GM19043 (cell line): ENCODE results near the gene GDNF.
A peak's percentile ranks its signal among the peaks of the same experiment; 100 is the strongest.
"Not testable (repeated sequence)": the region's sequence is repeated elsewhere in the genome, so short reads cannot be mapped to it uniquely, and the experiment has no call there.

ENCODE experiments used
- ATAC-seq: cut with Tn5 transposase; IDR thresholded peaks from one replicate; pipeline ENCODE4 v1.9.1; 2021; ENCODE audit warnings: low read depth; ENCODE audit not compliant: unreplicated experiment

The GDNF gene

GRCh38 chr5:37823433-37824152 is 16.2 kb downstream of the GDNF start:
- no peak for ATAC-seq

GRCh38 chr5:37816883-37817282 is 23.0 kb downstream of the GDNF start:
- no peak for ATAC-seq

- ATAC-seq, result no peak
These were observed 23.5 kb downstream of the GDNF start for GRCh38 chr5:37816331-37816730.

GRCh38 chr5:37815913-37816312 is 23.9 kb downstream of the GDNF start:
- ATAC-seq, result no peak

DNA sequence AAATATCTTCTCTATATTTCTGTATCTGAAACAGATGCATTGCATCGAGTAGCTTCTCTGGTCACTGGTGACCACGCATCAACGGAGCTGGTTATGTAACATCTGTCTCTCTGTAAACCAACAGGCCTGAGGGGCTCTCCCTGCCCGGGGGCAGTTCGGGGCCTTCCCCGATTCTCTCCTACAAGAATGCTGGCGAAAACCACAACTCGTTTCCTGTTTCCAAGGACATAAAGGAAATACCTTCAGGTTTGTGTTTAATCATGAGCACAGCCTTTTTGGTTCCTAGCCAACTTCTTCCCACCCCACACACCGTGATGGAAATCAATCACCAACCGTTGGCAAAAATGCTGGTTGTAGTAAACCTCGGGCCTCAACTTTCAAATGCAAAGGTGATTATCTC is 25.1 kb downstream of the GDNF start:
- ATAC-seq, result peak; percentile 60

GRCh38 chr5:37812365-37812764 is 27.5 kb downstream of the GDNF start:
- ATAC-seq, result no peak

DNA sequence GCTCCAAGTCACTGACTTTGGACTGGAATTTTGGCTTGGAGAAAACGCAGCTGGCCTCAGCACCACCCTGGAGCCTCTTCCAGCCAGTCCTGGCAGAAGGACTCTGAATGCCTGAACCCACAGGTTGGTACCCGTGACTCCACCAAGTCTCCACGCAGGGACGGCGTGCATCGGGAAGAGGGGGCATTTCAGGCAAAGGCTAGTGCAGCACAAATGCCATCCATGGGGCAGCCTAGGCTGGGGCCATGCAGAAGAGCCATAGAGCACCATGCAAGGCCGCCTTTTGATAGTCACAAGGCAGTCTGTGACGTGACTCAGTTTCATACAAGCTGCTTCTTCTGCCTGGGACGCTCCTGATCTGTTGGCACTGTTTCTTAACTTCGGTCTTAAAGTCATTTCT is 28.0 kb downstream of the GDNF start:
- ATAC-seq, result no peak

DNA sequence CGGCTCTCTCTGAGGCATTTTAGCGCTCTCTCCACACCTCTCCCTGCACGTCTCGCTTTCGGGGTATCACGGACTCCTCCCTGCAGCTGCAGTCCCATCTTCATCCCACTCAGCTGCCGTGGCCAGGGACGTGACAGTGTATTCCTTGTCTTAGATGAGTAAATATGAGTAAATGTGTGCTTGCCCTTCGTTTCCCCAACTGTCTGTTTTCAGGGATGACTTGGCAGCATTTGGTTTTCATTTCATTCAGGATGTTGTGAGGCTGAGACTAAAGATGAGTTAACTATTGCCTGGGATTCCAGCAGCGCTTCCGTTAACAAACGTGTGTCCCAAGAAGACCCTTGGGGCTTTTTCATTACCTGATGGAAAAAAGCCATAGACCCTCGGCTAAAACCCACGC is 29.5 kb downstream of the GDNF start:
- ATAC-seq, result no peak

- ATAC-seq, result no peak
These were observed 30.9 kb downstream of the GDNF start for GRCh38 chr5:37808945-37809344.

- no peak for ATAC-seq
These were observed 32.1 kb downstream of the GDNF start for GRCh38 chr5:37807621-37808301.

- no peak for ATAC-seq
These were observed 32.8 kb downstream of the GDNF start for GRCh38 chr5:37807015-37807414.

DNA sequence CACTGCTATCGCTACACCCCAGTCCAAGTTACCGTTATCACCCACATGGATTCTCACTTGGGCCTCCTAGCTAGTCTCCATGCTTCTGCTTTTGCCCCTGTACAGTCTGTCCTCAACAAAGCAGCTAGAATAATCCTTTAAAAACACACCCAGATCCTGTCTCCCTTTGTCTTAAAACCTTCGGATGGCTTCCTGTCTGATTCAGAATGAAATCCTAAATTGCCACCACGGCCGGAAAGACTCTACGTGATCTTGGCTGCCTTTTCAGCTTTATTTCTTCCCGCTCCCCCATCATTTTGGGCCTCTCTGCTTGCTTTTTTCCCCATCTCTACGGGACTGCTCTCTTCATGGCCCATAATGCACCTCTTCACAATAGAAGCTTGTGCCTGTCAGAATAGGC is 33.4 kb downstream of the GDNF start:
- no peak for ATAC-seq

- ATAC-seq, result no peak
These were observed 33.8 kb downstream of the GDNF start for GRCh38 chr5:37806016-37806415.

DNA sequence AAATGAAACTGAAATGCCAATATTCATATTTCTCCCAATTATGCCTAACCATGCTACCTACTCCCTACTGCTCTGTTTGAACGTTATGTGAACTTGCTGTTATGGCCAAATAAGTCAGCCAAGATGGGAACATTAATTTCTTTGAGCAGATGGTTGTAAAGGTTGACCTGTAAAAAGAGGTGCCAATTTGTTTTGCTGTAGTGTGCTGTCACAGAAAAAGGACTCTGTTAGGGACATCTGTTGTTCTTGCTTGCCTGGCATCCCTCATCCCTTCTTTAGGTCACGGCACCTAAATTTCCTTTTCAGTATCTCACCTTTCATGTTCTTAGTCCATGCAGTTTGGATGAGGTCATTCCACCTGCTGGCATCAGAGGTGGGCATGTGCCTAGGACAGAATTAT is 35.4 kb downstream of the GDNF start:
- ATAC-seq, result no peak

DNA sequence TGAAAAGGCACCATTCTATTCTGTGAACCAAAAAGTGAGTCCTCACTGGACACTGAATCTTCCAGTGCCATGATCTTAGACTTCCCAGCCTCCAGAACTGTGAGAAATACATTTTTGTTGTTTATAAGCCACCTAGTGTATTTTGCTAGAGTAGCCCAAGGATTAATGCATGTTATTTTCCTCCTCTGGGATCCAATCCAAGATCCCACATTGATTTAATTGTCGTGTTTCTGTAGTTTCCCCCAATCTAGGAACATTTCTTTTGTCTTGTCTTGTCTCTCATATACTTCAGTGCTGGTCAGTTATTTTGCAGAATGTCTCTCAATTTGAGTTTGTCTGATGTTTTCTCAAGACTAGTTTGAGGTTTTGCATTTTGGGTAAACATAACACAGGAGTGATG is 36.4 kb downstream of the GDNF start:
- ATAC-seq, result no peak

DNA sequence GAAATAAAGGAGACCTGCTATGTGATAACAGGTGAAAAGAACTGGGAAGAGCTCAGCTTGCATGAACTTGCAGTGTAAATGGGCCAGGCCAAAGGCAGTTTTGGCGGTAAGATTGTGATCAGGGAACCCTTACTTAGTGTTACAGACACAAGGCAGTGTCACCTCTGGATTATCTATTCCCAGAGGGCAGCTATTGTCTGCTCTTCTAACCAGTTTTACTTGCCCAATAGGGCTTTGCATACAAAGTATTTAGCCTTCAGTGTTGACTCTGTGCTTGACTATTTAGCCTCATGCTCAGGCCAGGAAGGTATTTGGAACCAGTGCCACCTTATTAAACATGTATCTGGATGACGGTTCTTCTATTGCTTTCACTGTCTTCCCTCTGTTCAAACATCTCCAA is 38.3 kb downstream of the GDNF start:
- ATAC-seq, result no peak

DNA sequence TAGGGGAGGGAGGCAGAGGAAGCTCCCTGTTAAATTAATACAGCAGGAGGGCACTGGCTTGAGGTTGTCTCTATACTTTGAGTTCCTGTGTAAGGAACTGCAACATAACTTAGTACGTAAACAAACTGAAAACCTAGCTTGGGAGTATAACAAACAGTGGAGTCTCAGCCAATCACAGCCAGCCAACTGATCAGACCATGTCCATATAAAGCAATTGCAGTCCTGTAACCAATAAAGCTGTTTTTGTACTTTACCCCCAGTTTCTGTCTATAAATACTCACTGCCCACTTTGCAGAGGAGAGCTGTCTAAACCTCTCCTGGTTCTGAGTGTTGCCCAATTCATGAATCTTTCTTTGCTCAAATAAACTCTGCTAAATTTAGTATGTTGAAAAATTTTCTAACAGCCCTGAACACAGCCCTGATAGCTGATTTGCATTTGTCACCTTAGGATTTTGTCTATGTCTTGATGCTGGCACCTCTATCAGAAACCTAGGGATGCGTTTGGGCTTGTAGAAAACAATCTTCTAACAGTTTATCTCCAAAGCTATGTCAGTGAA is 39.9 kb downstream of the GDNF start:
- no peak for ATAC-seq

DNA sequence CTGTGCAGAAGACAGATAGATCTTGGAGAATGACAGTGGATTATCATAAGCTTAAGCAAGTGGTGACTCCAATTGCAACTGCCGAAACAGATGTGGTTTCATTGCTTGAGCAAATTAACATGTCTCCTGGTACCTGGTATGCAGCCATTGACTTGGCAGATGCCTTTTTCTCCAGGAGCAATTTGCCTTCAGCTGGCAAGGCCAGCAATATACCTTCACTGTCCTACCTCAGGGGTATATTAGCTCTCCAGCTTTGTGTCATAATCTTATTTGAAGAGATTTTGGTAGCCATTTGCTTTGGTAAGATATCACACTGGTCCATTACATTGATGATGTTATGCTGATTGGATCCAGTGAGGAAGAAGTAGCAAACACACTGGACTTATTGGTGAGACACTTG is 43.4 kb downstream of the GDNF start:
- ATAC-seq, result not testable (repeated sequence)

DNA sequence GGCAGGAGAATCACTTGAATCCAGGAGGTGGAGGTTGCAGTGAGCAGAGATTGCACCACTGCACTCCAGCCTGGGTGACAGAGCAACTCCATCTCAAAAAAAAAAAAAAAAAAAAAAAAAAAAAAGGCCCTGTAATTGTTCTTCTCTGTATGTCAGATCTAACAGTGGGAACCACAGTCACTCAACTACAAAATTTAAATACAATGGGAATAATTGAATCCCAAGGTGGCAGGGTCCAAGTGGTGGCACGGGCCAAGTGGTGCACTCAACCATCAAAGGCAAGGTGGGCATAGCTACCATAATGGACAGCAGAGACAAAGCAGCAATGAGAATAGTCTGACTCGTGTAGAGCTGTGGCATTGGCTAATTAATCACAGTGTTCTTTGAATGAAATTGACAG is 44.5 kb downstream of the GDNF start:
- not testable (repeated sequence) for ATAC-seq

- no peak for ATAC-seq
These were observed 46.7 kb downstream of the GDNF start for GRCh38 chr5:37792975-37793631.

GRCh38 chr5:37791321-37791720 is 48.5 kb downstream of the GDNF start:
- no peak for ATAC-seq

GRCh38 chr5:37789991-37790390 is 49.9 kb downstream of the GDNF start:
- ATAC-seq, result no peak
